ENCODE data around the gene TPK1. TPM values are rescaled to one million over a fixed set of nuclear protein-coding genes. Genes with fewer than 3 reads are reported as not detected.

The TPK1 gene
- total RNA-seq, 1 experiment from 2014 or later: 29.4 TPM

- no peak for DNase-seq (ENCODE audit: extremely low read depth, low read depth)
These were observed 346.3 kb downstream of the TPK1 start for GRCh38 chr7:144489504-144489903.

DNA sequence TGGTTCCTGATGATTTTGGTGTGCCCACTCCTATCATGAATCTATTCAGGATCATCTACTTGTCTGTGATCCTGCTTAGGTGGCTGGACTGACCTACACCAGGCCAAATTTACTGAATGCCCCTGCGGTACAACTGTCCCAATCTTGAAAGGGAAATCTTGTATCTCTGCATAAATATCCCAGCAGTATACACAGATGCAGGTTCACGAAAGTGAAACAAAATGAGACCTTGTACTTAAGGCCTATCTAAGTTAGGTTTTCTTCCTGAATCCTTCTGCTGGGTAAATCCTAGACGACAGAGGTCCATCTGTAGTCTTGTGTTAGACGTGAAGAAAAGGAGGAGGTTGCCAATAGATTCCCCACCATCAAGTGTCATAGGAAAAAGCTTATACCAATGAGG, 346.9 kb downstream of the TPK1 start:
- no peak for DNase-seq (ENCODE audit: extremely low read depth, low read depth)

GRCh38 chr7:144487901-144488300, 348.0 kb downstream of the TPK1 start:
- no peak for DNase-seq (ENCODE audit: extremely low read depth, low read depth)

DNA sequence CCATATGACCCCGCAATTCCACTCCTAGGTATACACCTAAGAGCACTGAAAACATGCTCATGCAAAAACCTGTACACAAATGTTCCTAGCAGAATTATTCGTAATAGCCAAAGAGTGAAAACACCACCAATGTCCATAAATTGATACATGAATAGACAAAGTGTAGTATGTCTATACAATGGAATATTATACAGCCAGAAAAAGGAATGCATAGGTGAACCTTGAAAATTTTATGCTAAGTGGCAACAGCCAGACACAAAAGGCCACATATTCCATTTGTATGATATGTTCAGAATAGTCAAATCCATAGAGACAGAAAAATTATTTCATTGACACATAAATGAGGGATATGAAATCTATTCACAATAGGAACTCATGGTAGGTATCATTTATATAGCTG, 351.4 kb downstream of the TPK1 start:
- no peak for DNase-seq (ENCODE audit: extremely low read depth, low read depth)

DNA sequence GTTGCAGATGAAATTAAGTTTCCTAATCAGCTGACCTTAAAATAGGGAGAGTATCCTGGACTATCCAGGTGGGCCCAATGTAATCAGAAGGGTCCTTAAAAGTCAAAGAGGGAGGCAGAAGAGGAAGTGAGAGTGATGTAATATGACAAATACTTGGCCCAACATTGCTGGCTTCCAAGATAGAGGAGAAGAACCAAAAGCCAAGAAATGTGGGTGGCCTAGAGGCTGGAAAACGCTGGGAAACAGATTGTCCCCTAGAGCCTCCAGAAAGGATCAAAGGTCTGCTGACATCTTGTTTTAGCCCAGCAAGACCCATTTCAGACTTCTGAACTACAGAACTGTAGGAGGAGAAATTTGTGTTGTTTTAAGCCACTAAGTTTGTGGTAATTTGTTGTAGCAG, 352.7 kb downstream of the TPK1 start:
- no peak for DNase-seq (ENCODE audit: extremely low read depth, low read depth)

DNA sequence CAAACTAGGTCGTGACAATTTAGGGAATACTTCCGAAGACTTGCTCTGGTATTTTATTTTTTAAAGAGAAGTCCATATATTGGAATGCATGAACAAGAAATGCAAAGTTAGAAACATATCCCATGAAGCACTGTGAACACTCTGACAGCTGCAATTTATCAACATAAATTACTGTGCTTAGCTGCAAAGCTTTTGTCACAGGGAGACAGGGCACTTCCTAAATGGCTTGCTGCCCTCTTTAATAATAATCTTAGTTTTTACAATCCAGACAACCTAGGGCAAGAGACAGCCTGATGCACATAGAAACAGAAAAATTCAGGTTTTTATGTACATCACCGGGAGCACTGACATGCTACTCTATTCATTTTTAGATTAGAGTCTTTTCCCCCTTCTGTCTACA, 354.0 kb downstream of the TPK1 start:
- DNase-seq (ENCODE audit: extremely low read depth, low read depth): no peak

- no peak for DNase-seq (ENCODE audit: extremely low read depth, low read depth)
These were observed 358.5 kb downstream of the TPK1 start for GRCh38 chr7:144477348-144477747.

GRCh38 chr7:144474800-144475615, 360.8 kb downstream of the TPK1 start:
- DNase-seq (ENCODE audit: extremely low read depth, low read depth): no peak

- DNase-seq (ENCODE audit: extremely low read depth, low read depth): no peak
These were observed 361.5 kb downstream of the TPK1 start for GRCh38 chr7:144474363-144474762.

GRCh38 chr7:144473908-144474307, 361.9 kb downstream of the TPK1 start:
- no peak for DNase-seq (ENCODE audit: extremely low read depth, low read depth)

GRCh38 chr7:144470078-144470477, 365.8 kb downstream of the TPK1 start:
- DNase-seq (ENCODE audit: extremely low read depth, low read depth): no peak

- no peak for DNase-seq (ENCODE audit: extremely low read depth, low read depth)
These were observed 366.7 kb downstream of the TPK1 start for GRCh38 chr7:144468990-144469732.

- no peak for DNase-seq (ENCODE audit: extremely low read depth, low read depth)
These were observed 376.2 kb downstream of the TPK1 start for GRCh38 chr7:144459635-144460034.

- no peak for DNase-seq (ENCODE audit: extremely low read depth, low read depth)
These were observed 380.8 kb downstream of the TPK1 start for GRCh38 chr7:144455040-144455404.

DNA sequence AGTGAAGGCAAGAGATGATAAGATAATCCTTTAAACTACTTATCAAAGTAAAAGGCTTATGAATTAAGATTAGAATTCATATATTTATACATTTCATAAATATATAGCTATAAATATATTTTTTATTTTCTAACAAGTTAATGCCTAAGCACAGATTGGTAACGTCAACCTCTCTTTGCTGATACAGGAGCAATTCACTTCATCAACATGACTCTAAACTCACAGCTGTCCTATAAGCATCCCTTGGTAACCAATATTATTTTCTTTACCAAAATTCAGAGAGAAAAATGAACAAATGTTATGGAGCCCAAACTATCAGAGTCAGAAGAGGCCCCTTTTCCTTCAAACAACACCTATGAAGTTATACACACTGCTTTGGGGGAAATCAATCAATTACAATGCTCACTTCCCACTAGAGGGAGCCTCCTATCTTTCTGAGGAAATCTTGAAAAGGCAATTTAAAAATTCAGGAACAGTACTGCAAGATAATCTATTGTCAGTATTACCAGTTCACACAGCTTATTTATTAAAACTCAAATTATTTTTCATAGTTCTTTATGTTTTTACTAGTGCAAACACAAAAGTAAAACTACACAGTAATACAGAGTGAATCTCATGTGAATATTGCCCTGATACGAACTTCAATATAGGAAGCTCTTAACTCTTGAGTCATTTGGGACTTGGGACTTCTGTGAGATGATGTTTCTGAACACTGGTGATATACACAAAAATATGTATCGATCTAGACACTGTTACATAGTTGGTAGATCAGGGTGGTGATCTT, 381.4 kb downstream of the TPK1 start:
- no peak for DNase-seq (ENCODE audit: extremely low read depth, low read depth)

- DNase-seq (ENCODE audit: extremely low read depth, low read depth): no peak
These were observed 383.8 kb downstream of the TPK1 start for GRCh38 chr7:144452064-144452463.

DNA sequence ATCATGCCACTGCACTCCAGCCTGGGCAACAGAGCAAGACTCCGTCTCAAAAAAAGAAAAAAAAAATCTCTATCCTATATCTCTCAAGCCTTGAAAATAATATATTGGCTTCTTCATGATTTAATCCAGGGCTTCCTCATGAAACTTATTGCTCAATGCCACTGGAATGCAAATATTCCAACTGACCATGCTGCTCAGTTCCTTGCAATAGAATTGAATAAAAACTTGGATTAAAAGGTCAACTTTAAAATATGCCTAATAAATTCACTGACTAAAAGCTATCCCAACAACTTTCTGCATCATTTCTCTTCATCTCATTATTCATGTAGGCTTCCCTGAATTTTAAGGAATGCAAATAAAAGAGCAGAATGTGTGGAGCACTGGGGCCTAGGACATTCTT, 390.3 kb downstream of the TPK1 start:
- DNase-seq (ENCODE audit: extremely low read depth, low read depth): no peak

GRCh38 chr7:144439717-144440205, 396.1 kb downstream of the TPK1 start:
- no peak for DNase-seq (ENCODE audit: extremely low read depth, low read depth)

DNA sequence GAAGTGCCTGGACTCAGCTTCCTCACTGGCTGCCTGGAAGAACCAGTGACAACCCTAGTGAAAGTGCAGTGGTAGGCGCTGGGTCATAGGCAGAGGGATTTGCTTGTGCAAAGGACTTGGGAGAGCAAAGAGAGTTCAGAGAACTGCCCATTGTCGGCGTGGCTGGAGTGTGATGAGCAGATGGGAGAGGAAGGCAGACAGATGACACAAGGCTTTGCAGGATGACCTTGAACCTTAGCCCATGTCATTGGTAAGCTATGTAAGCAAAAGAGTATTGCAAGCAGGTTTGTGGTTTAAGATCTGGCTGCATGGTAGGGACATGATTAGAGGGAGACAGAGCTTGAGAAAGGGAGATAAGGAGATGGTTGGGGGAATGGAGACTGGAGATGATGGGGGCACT, 397.1 kb downstream of the TPK1 start:
- DNase-seq (ENCODE audit: extremely low read depth, low read depth): no peak

- DNase-seq (ENCODE audit: extremely low read depth, low read depth): peak; percentile 44
These were observed 398.3 kb downstream of the TPK1 start for GRCh38 chr7:144437370-144438191.
